Mucosa of descending colon (tissue), 3 donors: ENCODE data around the gene NOL8. TPM values are rescaled to one million over a fixed set of nuclear protein-coding genes. Genes with fewer than 3 reads are reported as not detected.

ENCODE experiments used
- ATAC-seq: fragments of 200-7000 bp; cut with Tn5 transposase; one replicate; pipeline ENCODE4 v1.9.1; 2020; ENCODE audit warnings: mild to moderate bottlenecking, moderate library complexity
- DNase-seq, 3 donors: peaks; one replicate each; pipeline ENCODE4 v3.0.0-alpha.2; 2020
- H3K36me3 ChIP-seq: fragments of 200-600 bp; one replicate; pipeline ENCODE4 v1.8.0; 2021; ENCODE audit warnings: low read depth, mild to moderate bottlenecking
- H3K4me1 ChIP-seq: fragments of 200-600 bp; one replicate; pipeline ENCODE4 v1.8.0; 2021; ENCODE audit warnings: low read depth, mild to moderate bottlenecking
- H3K4me3 ChIP-seq: fragments of 200-600 bp; one replicate; pipeline ENCODE4 v1.8.0; 2021; ENCODE audit warnings: mild to moderate bottlenecking
- H3K9me3 ChIP-seq: fragments of 200-600 bp; one replicate; pipeline ENCODE4 v1.8.0; 2021; ENCODE audit warnings: mild to moderate bottlenecking
- intact Hi-C, 2 donors: fragments of 100-400 bp; cut with DNase I in 1 of 2; cut with micrococcal nuclease in 1 of 2; formaldehyde crosslinking; loops; one replicate each; pipeline versions ENCODE4 v1.11.0 to v1.11.1; 2022; cut with DNase I, micrococcal nuclease
- total RNA-seq, 3 donors: library from RNA; stranded (reverse); fragmentation: NEBNext Ultra II Directional in 2 of 3; extraction: Animal tissue kit (Norgen Biotek cat#: 25700) in 2 of 3; gene quantifications; one replicate each; pipeline versions ENCODE4 v1.2.1 to v1.2.4, GENCODE V29; 2021 to 2023
- TF ChIP-seq, protein P1 (sequence below): fragments of 200-600 bp; IDR thresholded peaks from one replicate; pipeline ENCODE4 v1.8.0; 2022; ENCODE audit warnings: antibody characterized with exemption, mild to moderate bottlenecking
- donor health status: DM: no; HTN: no; CAD: no; lungs with moderate emphysema.
- donor health status: DM: no; HTN: no; CAD: no.
- donor health status: DM: no; HTN: yes; CAD: no.

NOL8 gene
- total RNA-seq, 3 donors from 2014 or later, result 25.6 to 31.1 (median 25.8) TPM

- DNase-seq, result no peak
- ATAC-seq, result no peak
- no peak overlapping the region for H3K4me3 ChIP-seq
- TF ChIP-seq, protein P1, sequence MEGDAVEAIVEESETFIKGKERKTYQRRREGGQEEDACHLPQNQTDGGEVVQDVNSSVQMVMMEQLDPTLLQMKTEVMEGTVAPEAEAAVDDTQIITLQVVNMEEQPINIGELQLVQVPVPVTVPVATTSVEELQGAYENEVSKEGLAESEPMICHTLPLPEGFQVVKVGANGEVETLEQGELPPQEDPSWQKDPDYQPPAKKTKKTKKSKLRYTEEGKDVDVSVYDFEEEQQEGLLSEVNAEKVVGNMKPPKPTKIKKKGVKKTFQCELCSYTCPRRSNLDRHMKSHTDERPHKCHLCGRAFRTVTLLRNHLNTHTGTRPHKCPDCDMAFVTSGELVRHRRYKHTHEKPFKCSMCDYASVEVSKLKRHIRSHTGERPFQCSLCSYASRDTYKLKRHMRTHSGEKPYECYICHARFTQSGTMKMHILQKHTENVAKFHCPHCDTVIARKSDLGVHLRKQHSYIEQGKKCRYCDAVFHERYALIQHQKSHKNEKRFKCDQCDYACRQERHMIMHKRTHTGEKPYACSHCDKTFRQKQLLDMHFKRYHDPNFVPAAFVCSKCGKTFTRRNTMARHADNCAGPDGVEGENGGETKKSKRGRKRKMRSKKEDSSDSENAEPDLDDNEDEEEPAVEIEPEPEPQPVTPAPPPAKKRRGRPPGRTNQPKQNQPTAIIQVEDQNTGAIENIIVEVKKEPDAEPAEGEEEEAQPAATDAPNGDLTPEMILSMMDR, result no peak
- peaks cover 4% of the 10 kb centered on the region for H3K36me3 ChIP-seq
- H3K9me3 ChIP-seq, result no peaks in the 10 kb centered on the region
- H3K4me1 ChIP-seq, result no peaks in the 10 kb centered on the region
- intact Hi-C loops, result no loop called here
These were observed 12.1 kb downstream of the NOL8 start for GRCh38 chr9:92312887-92313623.

- ATAC-seq (no peak), DNase-seq (no peak)
- Histone ChIP-seq H3K4me1 (no peaks in the 10 kb centered on the region), H3K36me3 (peaks cover 3% of the 10 kb centered on the region), H3K4me3 (no peak overlapping the region), H3K9me3 (no peaks in the 10 kb centered on the region)
- intact Hi-C loops, result no loop called here
- TF ChIP-seq, protein P1, result no peak
These were observed 14.6 kb downstream of the NOL8 start for GRCh38 chr9:92310562-92310961.

- peaks cover 5% of the 10 kb centered on the region for H3K36me3 ChIP-seq
- no peaks in the 10 kb centered on the region for H3K4me1 ChIP-seq
- DNase-seq, result no peak
- TF ChIP-seq, protein P1, result no peak
- intact Hi-C loops, result no loop called here
- H3K4me3 ChIP-seq, result no peak overlapping the region
- no peak for ATAC-seq
- no peaks in the 10 kb centered on the region for H3K9me3 ChIP-seq
These were observed 16.3 kb downstream of the NOL8 start for GRCh38 chr9:92308893-92309292.

DNA sequence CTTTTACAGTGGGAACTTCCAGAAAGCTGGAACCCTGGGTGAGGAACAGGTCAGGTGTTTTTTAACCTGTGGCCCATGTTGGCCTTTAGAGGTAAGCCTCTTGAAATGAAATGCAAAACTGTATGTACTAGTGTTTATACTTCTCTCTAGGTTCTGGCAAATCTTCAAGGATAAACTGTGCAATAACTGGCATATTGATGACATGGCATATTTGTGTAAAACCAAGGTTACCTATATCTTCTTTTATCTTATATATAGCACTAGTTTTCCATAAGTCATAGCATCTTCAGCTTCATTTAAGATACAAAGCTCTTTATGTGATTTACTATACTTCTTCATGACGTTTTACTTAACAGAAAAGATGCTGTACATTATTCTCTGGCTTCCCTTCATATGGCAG is 24.2 kb downstream of the NOL8 start:
- H3K36me3 ChIP-seq, result peaks cover 5% of the 10 kb centered on the region

GRCh38 chr9:92299116-92299515 is 26.0 kb downstream of the NOL8 start:
- DNase-seq (no peak), ATAC-seq (no peak)
- Histone ChIP-seq H3K9me3 (no peaks in the 10 kb centered on the region), H3K4me3 (no peak overlapping the region), H3K36me3 (no peaks in the 10 kb centered on the region), H3K4me1 (no peaks in the 10 kb centered on the region)
- intact Hi-C loops, result no loop called here
- TF ChIP-seq, protein P1, result no peak

More for the DNA sequence above, 24.2 kb downstream of the NOL8 start:
- no peaks in the 10 kb centered on the region for H3K9me3 ChIP-seq
- DNase-seq, result no peak
- TF ChIP-seq, protein P1, result no peak
- ATAC-seq, result no peak
- H3K4me1 ChIP-seq, result no peaks in the 10 kb centered on the region
- intact Hi-C loops, result no loop called here
- no peak overlapping the region for H3K4me3 ChIP-seq
